ENCODE data around the gene GNAI2. TPM values are rescaled to one million over a fixed set of nuclear protein-coding genes. Genes with fewer than 3 reads are reported as not detected.

GNAI2 gene
- total RNA-seq, 1 donor from 2014 or later = 140 TPM

DNA sequence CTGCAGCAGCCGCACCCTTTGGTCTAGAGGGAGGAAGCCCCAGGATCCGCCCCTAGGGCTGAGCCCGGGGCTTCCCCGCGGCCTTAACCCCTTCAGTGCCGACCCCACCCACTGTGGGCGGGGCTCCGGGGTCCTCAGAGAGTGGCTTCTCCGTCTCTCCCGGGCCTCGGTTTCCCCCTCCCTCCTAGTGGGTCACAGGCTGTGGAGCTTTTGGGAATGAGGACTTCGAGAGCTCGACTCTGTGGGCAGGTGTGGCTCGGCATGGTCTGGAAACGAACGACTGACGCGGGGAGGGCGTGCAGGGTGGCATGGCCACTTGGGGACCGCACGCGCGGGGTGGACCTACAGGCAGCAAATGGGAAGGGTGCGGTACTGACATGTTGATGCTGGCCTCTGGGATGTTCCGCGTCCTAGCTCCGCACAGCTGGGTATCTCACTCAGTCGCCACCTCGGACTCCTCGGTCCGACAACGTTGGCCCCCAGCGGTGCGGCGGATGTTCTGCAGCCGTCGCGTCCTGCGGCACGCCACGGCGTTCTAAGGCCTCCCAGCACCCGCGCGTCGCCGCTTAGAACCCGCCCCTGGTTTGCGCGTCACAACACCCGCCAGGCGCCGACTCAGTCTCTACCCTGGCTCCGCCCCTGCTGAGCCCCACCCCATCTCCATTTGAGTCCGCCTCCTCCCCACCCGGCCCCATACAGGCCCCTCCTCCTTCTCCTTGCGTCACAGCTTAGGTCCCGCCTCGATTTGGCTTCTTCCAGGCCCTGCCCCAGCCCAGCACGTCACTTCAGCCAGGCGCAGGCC, 63.0 kb downstream of the GNAI2 start, which contains the start of the genes HYAL3 and NAA80:
Gene HYAL3 (minus strand): TSS at position 570 of the 802 bp plus-strand sequence. CDS start 3,803 bp downstream, outside the sequence.
Gene NAA80 (minus strand): TSS at position 570 of the 802 bp plus-strand sequence. CDS start 1,942 bp downstream, outside the sequence.
- TF ChIP-seq CTCF (conservative IDR thresholded peaks at IDR 0.05) = peak; percentile 64
- DNase-seq (ENCODE audit: extremely low spot score, unreplicated experiment) = peak; percentile 99

GRCh38 chr3:50299638-50299928, 63.6 kb downstream of the GNAI2 start:
- H3K27me3 Mint-ChIP-seq = no peaks in the 10 kb centered on the region
- no peak for DNase-seq (ENCODE audit: extremely low spot score, unreplicated experiment)
- TF ChIP-seq CTCF (conservative IDR thresholded peaks at IDR 0.05) = no peak
- peak overlapping the region; percentile 99 for H3K27ac Mint-ChIP-seq
- H3K4me1 Mint-ChIP-seq (ENCODE audit: unreplicated experiment) = peaks cover 18% of the 10 kb centered on the region
- H3K9me3 Mint-ChIP-seq = no peaks in the 10 kb centered on the region
- H3K36me3 Mint-ChIP-seq = no peaks in the 10 kb centered on the region
- peak overlapping the region; percentile 98 for H3K4me3 Mint-ChIP-seq

More for the DNA sequence above, 63.0 kb downstream of the GNAI2 start, which contains the start of the genes HYAL3 and NAA80:
- Mint-ChIP-seq H3K27ac (peak within 1 kb of the TSS; percentile 99), H3K4me1 (ENCODE audit: unreplicated experiment) (peaks cover 18% of the 10 kb centered on the region), H3K27me3 (no peaks in the 10 kb centered on the region), H3K36me3 (no peaks in the 10 kb centered on the region), H3K9me3 (no peaks in the 10 kb centered on the region), H3K4me3 (peak within 1 kb of the TSS; percentile 98)

GRCh38 chr3:50299929-50300680, 64.1 kb downstream of the GNAI2 start:
- peak overlapping the region; percentile 99 for H3K27ac Mint-ChIP-seq

GRCh38 chr3:50300681-50301254, 64.8 kb downstream of the GNAI2 start:
- Mint-ChIP-seq H3K27me3 (no peaks in the 10 kb centered on the region), H3K4me3 (peak overlapping the region; percentile 98), H3K9me3 (no peaks in the 10 kb centered on the region), H3K27ac (peak overlapping the region; percentile 99), H3K36me3 (no peaks in the 10 kb centered on the region), H3K4me1 (ENCODE audit: unreplicated experiment) (peaks cover 18% of the 10 kb centered on the region)
- TF ChIP-seq CTCF (conservative IDR thresholded peaks at IDR 0.05) = no peak
- no peak for DNase-seq (ENCODE audit: extremely low spot score, unreplicated experiment)

More at GRCh38 chr3:50299929-50300680, 64.1 kb downstream of the GNAI2 start:
- Mint-ChIP-seq H3K4me3 (peak overlapping the region; percentile 98), H3K27me3 (no peaks in the 10 kb centered on the region), H3K9me3 (no peaks in the 10 kb centered on the region), H3K4me1 (ENCODE audit: unreplicated experiment) (peaks cover 18% of the 10 kb centered on the region), H3K36me3 (no peaks in the 10 kb centered on the region)
- DNase-seq (ENCODE audit: extremely low spot score, unreplicated experiment) = no peak
- no peak for TF ChIP-seq CTCF (conservative IDR thresholded peaks at IDR 0.05)

- Mint-ChIP-seq H3K27me3 (no peaks in the 10 kb centered on the region), H3K36me3 (no peaks in the 10 kb centered on the region), H3K4me1 (ENCODE audit: unreplicated experiment) (peaks cover 18% of the 10 kb centered on the region), H3K9me3 (no peaks in the 10 kb centered on the region), H3K27ac (peak overlapping the region; percentile 53), H3K4me3 (no peak overlapping the region)
- no peak for DNase-seq (ENCODE audit: extremely low spot score, unreplicated experiment)
- TF ChIP-seq CTCF (conservative IDR thresholded peaks at IDR 0.05) = no peak
Measured at GRCh38 chr3:50302095-50303012, 66.3 kb downstream of the GNAI2 start.
